Astrocyte (in vitro differentiated cells and primary cell): Measurements from ENCODE around the gene ABCF1. TPM values are rescaled to one million over a fixed set of nuclear protein-coding genes. Genes with fewer than 3 reads are reported as not detected.

Experiments used
- DNase-seq: peaks from one replicate; pipeline ENCODE4 v3.0.0-alpha.2; 2010; ENCODE audit warnings: low read depth
- FAIRE-seq: peaks from 2 replicates; lab custom pipeline; 2011; peaks lifted over from hg19 to GRCh38; lab: Jason Lieb, UNC
- H2AFZ ChIP-seq: 2 replicates; pipeline ENCODE4 v1.6.0; 2012; ENCODE audit warnings: low read depth, low read length, inconsistent platforms
- H3K27ac ChIP-seq: 2 replicates; pipeline ENCODE4 v1.5.1; 2011; ENCODE audit warnings: low read depth, low read length, inconsistent platforms
- H3K27me3 ChIP-seq: 2 replicates; pipeline ENCODE4 v1.6.0; 2011; ENCODE audit warnings: low read length, inconsistent platforms; ENCODE audit not compliant: insufficient read depth
- H3K36me3 ChIP-seq: 2 replicates; pipeline ENCODE4 v1.5.1; 2011; ENCODE audit warnings: low read length, inconsistent platforms; ENCODE audit not compliant: insufficient read depth
- H3K4me1 ChIP-seq: 2 replicates; pipeline ENCODE4 v1.5.1; 2011; ENCODE audit warnings: low read length, inconsistent platforms; ENCODE audit not compliant: insufficient read depth
- H3K4me2 ChIP-seq: 2 replicates; pipeline ENCODE4 v1.6.0; 2012; ENCODE audit warnings: low read length, inconsistent platforms
- H3K4me3 ChIP-seq: 2 replicates; pipeline ENCODE4 v1.5.1; 2011; ENCODE audit warnings: low read depth, mild to moderate bottlenecking, low read length, inconsistent platforms; ENCODE audit not compliant: insufficient read depth
- H3K79me2 ChIP-seq: 2 replicates; pipeline ENCODE4 v1.6.0; 2012; ENCODE audit warnings: mild to moderate bottlenecking, low read length, inconsistent platforms; ENCODE audit not compliant: insufficient read depth
- H3K9ac ChIP-seq: 2 replicates; pipeline ENCODE4 v1.6.0; 2012; ENCODE audit warnings: mild to moderate bottlenecking, low read length, inconsistent platforms
- H3K9me3 ChIP-seq: 2 replicates; pipeline ENCODE4 v1.5.1; 2012; ENCODE audit warnings: low read depth, mild to moderate bottlenecking, low read length, inconsistent platforms; ENCODE audit not compliant: insufficient read depth
- H4K20me1 ChIP-seq: 2 replicates; pipeline ENCODE4 v1.6.0; 2012; ENCODE audit warnings: low read length, inconsistent platforms; ENCODE audit not compliant: insufficient read depth
- H3K27ac Mint-ChIP-seq: one replicate; pipeline ENCODE4 v1.8.0; 2021; ENCODE audit warnings: mild to moderate bottlenecking, mixed read lengths; ENCODE audit not compliant: unreplicated experiment
- H3K27me3 Mint-ChIP-seq: one replicate; pipeline ENCODE4 v1.8.0; 2021; ENCODE audit warnings: low read depth, mixed read lengths; ENCODE audit not compliant: unreplicated experiment
- H3K36me3 Mint-ChIP-seq: one replicate; pipeline ENCODE4 v1.8.0; 2021; ENCODE audit warnings: low read depth, mixed read lengths; ENCODE audit not compliant: unreplicated experiment
- H3K4me1 Mint-ChIP-seq: one replicate; pipeline ENCODE4 v1.8.0; 2021; ENCODE audit warnings: low read depth, mixed read lengths; ENCODE audit not compliant: unreplicated experiment
- H3K4me3 Mint-ChIP-seq: one replicate; pipeline ENCODE4 v1.8.0; 2021; ENCODE audit warnings: mild to moderate bottlenecking, moderate library complexity, mixed read lengths; ENCODE audit not compliant: unreplicated experiment
- H3K9me3 Mint-ChIP-seq: one replicate; pipeline ENCODE4 v1.8.0; 2021; ENCODE audit warnings: mild to moderate bottlenecking, mixed read lengths; ENCODE audit not compliant: unreplicated experiment
- CTCF ChIP-seq: IDR thresholded peaks from 2 replicates; pipeline ENCODE4 v1.5.1; 2011; ENCODE audit warnings: low read depth, mild to moderate bottlenecking, inconsistent platforms, low read length, moderate library complexity; ENCODE audit not compliant: insufficient read depth
- EZH2 ChIP-seq: IDR thresholded peaks from 2 replicates; pipeline ENCODE4 v1.6.1; 2012; ENCODE audit warnings: mild to moderate bottlenecking, low read length, inconsistent platforms; ENCODE audit not compliant: insufficient read depth
- total RNA-seq: library from RNA; stranded (reverse); gene quantifications from 2 replicates; pipeline ENCODE4 v1.2.1, GENCODE V29; 2021

ABCF1 gene
- total RNA-seq, 1 donor from 2014 or later, result 60.3 TPM

GRCh38 chr6:30554962-30555815, 16.1 kb upstream of the ABCF1 start:
- H3K4me2 ChIP-seq, result peak overlapping the region; percentile 97
- H3K36me3 ChIP-seq, result peaks cover 16% of the 10 kb centered on the region
- H3K79me2 ChIP-seq, result peaks cover 48% of the 10 kb centered on the region
- peak overlapping the region; percentile 90 for H2AFZ ChIP-seq
- peaks cover 23% of the 10 kb centered on the region for H3K36me3 Mint-ChIP-seq
- no peaks in the 10 kb centered on the region for H3K9me3 ChIP-seq
- peak overlapping the region; percentile 88 for H3K4me3 ChIP-seq
- no peaks in the 10 kb centered on the region for H3K9me3 Mint-ChIP-seq
- H3K27me3 ChIP-seq, result no peaks in the 10 kb centered on the region
- no peak for FAIRE-seq
- peaks cover 14% of the 10 kb centered on the region for H3K4me1 ChIP-seq
- H4K20me1 ChIP-seq, result peaks cover 18% of the 10 kb centered on the region
- H3K9ac ChIP-seq, result peak overlapping the region; percentile 93
- peak overlapping the region; percentile 70 for H3K27ac Mint-ChIP-seq
- H3K27me3 Mint-ChIP-seq, result no peaks in the 10 kb centered on the region
- H3K4me3 Mint-ChIP-seq, result peak overlapping the region; percentile 97
- H3K27ac ChIP-seq, result peak overlapping the region; percentile 90
- peak; percentile 13 for DNase-seq
- peaks cover 9% of the 10 kb centered on the region for H3K4me1 Mint-ChIP-seq
- TF ChIP-seq EZH2 (no peak), CTCF (no peak)

GRCh38 chr6:30555816-30556065, 15.5 kb upstream of the ABCF1 start:
- peak overlapping the region; percentile 97 for H3K4me2 ChIP-seq
- peak overlapping the region; percentile 88 for H3K4me3 ChIP-seq
- no peaks in the 10 kb centered on the region for H3K9me3 Mint-ChIP-seq
- H4K20me1 ChIP-seq, result peaks cover 18% of the 10 kb centered on the region
- H3K36me3 Mint-ChIP-seq, result peaks cover 19% of the 10 kb centered on the region
- H3K79me2 ChIP-seq, result peaks cover 48% of the 10 kb centered on the region
- H2AFZ ChIP-seq, result peak overlapping the region; percentile 90
- H3K36me3 ChIP-seq, result peaks cover 14% of the 10 kb centered on the region
- FAIRE-seq (no peak), DNase-seq (no peak)
- peak overlapping the region; percentile 93 for H3K9ac ChIP-seq
- H3K4me1 ChIP-seq, result peaks cover 14% of the 10 kb centered on the region
- no peaks in the 10 kb centered on the region for H3K27me3 ChIP-seq
- peaks cover 9% of the 10 kb centered on the region for H3K4me1 Mint-ChIP-seq
- H3K27ac ChIP-seq, result peak overlapping the region; percentile 90
- no peaks in the 10 kb centered on the region for H3K9me3 ChIP-seq
- H3K27me3 Mint-ChIP-seq, result no peaks in the 10 kb centered on the region
- peak overlapping the region; percentile 97 for H3K4me3 Mint-ChIP-seq
- TF ChIP-seq CTCF, result no peak
- no peak for TF ChIP-seq EZH2
- H3K27ac Mint-ChIP-seq, result peak overlapping the region; percentile 99
